Nucleus accumbens (tissue), 56 donors: Measurements from ENCODE around the gene MAP3K13.
"Not testable (repeated sequence)": the region's sequence is repeated elsewhere in the genome, so short reads cannot be mapped to it uniquely, and the experiment has no call there.

ENCODE experiments used
- DNase-seq, 56 donors: peaks; one replicate each; lab custom pipeline; 2025; lab: John Stamatoyannopoulos, UW

MAP3K13 gene

DNA sequence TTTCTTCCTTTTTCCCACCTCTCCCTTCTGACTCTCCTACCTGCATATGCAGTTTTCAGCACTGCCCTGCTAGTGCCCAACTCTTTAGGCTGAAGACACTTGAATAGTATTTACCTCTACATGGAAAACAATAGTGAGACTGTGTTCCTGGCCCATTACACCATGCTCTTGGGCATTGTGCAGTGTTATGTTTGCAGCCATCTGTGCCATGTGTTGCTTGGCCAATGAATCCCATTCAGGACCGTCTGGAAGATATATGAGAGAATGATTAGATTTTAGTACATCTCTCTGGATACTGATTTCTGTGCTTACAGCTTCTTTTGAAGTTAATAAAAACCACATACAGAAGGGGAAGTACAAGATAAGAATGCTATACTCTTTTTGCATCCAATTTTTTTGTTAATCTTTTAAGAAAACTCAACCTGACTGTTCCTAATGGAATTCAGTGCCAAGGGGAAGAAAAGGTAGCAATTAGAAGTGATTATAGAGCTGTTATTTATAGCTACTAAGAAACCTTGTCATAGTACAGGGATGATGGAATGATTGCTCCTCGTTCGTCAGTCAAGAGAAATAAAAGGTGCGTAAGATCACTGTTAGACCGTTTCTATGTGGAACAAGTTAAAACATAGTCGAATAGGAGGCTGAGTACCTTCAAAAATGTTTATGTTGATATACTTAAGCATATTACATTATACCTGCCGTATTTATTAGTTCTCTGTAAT is 77.0 kb downstream of the MAP3K13 start:
- peak in 7 of 56 donors; percentile 2 to 20 (median 7) for DNase-seq

DNA sequence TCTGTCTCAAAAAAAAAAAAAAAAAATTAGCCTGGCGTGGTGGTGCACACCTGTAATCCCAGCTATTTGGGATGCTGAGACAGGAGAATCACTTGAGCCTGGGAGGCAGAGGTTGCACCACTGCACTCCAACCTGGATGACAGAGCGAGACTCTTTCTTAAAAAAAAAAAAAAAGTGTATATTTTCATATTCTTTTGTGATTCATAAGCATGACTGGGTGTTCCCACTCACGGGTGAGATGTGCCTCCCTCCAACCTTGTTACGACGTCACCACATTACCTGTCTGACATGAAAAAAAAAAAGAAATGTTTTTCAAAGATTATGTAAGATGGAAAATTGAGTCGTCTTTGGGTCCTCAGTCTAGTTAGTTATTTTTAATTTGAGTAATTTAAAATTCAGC is 79.1 kb downstream of the MAP3K13 start:
- DNase-seq: peak in 10 of 56 donors; percentile 7 to 48 (median 27)

DNA sequence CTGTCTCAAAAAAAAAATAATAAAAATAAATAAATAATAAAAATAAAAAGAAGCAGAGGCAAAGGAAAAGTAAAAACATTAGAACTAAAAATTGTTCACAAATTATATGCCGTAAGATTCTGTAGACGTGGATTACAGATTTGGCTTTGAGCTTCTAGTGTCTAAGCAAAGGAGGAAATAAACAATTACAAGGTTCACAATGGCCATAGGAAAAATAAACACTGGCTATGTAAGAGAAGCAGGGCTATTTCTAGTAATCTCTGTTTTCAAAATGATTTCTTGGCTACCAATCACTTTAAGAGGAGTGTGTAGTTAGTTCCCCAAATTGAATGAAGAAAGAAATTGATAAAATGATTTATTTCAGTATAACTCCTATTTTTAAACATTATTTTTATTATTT is 81.4 kb downstream of the MAP3K13 start:
- no peak for DNase-seq

DNA sequence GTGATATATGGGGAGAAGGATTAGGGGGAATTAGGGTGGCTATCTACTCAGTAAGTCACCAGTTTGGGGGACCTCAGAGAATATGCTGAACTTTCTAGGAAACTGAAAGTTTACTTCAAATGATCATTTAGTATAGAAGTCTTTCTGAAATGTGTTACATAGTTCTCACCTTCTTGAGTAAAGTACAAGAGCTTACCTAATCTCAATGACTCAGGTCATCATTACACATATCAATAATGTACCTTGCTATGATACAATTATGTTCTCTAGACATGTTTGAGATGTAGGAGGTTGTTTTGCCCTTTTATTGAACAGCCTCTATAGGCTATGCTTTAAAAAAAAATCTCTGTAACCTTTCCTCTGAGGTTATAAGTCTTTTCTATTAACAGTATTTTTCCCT is 85.2 kb downstream of the MAP3K13 start:
- DNase-seq: no peak

DNA sequence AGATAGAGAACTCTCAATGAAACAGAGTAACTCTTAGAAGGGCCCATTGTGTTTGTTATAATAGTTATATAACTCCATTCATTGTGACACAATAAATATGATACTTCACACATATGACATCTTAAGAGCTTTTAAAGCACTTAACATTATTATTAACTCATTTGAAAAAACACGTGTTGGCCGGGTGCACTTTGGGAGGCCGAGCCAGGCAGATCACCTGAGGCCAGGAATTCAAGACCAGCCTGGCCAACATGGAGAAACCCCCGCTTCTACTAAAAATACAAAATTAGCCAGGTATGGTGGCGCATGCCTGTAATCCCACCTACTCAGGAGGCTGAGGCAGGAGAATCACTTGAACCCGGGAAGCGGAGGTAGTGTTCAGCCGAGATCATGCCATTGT is 88.5 kb downstream of the MAP3K13 start:
- not testable (repeated sequence) for DNase-seq

DNA sequence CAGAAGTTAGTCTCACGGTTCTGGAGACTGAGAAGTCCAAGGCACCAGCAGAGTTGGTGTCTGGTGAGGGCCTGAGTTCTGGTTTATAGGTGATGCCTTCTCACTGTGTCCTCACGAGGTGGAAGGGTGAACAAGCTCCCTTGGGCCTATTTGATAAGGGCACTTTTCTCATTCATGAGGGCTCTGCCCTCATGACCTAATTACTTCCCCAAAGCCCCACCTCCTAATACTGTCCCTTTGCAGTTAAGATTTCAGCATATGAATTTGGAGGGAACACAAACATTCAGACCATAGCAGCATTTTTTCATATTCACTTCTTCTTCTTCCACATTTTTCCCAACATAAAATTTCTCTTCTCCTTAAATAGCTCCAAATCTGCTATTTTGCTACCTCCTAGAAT is 94.4 kb downstream of the MAP3K13 start:
- no peak for DNase-seq

DNA sequence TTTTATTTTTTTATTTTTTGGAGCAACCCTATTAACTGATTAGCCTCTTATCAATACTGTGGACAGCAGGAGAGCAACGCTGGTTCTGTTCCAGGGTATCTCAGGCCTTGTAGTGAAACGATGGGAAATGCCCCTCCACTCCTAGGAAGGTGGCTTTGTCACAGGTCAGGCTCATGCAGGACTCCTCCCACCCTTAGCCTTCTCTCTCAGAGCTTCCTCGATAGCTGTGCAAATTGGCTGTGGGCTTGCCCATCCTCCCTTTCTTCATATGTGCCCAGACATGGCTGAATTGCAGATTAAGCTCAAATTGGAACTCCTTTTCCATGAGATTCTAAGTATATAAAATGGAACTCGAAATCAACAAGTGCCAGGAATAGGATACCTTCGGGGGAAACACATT is 97.4 kb downstream of the MAP3K13 start:
- no peak for DNase-seq

DNA sequence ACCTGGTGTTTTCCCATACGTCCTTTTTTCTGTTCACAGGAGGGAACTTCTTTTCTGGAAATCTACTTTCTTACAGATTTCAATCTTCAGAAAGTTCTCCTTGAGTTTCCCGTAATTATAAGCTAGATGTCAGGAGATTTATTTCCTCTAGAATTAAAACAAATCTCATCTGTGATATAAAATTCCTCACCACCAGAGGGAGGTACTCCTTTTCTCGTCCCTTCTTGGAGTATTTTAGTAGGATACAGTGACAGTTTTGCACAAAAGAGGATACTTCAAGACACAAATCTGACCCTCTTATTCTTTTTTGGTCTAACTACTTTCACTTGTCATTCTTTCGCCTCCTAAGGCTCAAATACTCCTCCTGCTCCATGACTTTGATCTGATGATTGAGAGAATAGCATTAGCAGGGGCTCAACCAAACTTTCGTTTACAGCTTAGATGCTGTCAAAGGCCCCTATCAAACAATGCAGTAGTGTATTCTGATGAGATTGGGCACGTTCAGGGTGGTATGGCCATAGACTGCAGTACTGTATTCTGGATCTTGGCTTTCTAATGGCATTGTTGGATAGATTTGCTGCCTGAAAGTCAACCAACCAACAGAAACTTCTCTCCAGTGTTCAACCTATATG is 97.9 kb downstream of the MAP3K13 start:
- no peak for DNase-seq

DNA sequence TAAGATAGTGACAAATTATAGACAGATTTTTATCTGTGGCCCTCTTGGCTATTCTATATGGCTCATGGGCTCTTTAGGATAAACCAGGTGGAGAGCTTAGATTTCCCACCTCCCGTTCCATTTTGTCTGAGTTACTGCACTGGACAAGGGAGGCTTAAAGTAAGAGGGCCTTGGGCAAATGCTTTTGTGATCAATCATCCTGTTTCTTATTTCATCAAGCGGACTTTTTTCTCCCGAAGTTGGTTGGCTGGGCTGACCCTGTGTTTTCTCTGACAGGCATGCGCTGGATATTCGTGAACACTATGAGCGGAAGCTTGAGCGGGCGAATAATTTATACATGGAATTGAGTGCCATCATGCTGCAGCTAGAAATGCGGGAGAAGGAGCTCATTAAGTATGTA is 102.5 kb downstream of the MAP3K13 start:
- DNase-seq: no peak

DNA sequence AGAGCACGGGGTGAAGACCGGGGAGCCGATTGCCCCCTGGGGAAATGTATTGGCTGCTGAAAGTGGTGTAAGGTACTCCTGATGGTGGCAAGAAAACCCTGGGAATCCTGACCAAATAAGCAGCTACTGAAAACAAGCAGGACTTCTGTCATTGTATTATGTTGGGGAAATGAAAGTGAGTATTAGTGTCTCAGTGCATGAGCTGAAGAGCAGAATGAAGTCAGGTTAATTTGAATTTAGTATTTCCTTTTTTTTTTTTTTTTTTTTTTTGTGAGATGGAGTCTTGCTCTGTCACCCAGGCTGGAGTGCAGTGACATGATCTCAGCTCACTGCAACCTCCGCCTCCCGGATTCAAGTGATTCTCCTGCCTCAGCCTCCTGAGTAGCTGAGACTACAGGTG is 103.2 kb downstream of the MAP3K13 start:
- DNase-seq: not testable (repeated sequence)

DNA sequence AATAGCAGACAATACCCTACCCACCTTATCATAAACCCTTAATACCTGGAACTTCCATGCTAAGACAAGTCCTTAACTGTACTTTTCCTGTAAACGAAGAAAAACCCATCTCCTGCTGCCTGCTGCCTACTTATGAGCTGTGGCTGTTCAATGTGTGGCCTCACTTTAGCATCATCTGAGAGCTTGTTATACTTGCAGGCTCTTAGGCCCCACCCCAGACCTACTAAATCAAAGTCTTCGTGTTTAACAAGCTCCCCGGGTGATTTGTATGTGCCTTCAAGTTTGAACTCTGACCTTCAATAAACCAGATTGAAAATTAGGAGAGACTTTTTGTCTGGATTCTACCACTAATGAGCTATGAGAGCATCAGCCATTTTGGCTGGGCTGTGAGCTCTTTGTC is 106.6 kb downstream of the MAP3K13 start:
- DNase-seq: no peak

DNA sequence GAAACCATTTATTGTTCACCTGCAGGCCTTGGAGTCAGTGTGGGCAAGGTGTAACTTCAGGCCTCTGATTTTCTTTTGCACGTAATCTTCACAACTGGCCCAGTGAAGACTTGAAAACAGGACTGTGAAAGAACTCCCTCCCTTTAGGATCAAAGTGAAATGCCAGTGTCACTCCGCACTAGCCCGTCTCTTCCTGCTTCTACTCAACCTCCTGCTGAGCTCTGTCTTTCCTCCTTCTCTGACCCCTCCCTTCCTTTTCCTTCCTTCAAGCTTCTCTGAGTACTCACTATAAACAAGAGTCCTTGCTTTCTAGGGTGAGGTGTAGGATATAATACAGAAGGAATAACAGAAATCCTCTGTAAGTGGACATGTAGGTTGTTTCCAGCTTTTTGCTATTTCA is 107.4 kb downstream of the MAP3K13 start:
- DNase-seq: no peak

DNA sequence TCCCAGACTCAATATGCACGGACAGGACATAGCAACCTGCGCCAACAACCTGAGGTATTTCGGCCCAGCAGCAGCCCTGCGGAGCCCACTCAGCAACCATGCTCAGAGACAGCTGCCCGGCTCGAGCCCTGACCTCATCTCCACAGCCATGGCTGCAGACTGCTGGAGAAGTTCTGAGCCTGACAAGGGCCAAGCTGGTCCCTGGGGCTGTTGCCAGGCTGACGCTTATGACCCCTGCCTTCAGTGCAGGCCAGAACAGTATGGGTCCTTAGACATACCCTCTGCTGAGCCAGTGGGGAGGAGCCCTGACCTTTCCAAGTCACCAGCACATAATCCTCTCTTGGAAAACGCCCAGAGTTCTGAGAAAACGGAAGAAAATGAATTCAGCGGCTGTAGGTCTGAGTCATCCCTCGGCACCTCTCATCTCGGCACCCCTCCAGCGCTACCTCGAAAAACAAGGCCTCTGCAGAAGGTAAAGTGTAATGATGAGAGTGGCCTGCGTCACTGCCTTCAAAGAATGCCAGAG is 110.4 kb downstream of the MAP3K13 start:
- DNase-seq: peak in 12 of 56 donors; percentile 2 to 30 (median 7)

DNA sequence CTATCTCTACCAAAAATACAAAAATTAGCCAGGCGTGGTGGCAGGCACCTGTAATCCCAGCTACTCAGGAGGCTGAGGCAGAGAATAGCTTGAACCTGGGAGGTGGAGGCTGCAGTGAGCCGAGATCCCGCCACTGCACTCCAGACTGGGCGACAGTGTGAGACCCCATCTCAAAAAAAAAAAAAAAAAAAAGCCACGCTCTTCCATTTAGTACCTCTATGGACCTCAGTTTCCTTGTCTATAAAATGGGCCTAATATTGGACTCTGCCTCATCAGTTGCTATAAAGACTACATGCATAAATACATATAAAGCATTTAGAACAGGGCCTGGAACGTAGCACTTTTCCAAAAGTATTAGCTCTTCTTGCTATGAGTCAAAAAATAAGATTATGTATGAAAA is 112.0 kb downstream of the MAP3K13 start:
- DNase-seq: not testable (repeated sequence)

DNA sequence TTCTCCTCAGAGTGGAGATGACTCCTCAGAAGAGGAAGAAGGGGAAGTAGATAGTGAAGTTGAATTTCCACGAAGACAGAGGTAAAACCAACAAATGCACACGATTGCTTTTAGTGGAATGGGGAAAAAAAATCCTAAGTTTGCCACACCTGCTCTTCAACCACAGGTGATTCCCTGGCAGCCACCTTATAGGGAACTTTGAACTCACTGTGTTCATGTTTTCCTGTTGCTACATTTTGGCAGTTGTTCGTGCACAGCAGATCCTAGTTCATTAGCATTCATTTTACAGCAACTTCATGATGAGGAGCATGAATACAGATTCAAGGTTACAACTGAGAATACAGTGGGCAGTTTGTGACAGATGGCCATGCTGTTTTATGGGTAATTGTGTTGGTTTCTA is 114.4 kb downstream of the MAP3K13 start:
- no peak for DNase-seq

DNA sequence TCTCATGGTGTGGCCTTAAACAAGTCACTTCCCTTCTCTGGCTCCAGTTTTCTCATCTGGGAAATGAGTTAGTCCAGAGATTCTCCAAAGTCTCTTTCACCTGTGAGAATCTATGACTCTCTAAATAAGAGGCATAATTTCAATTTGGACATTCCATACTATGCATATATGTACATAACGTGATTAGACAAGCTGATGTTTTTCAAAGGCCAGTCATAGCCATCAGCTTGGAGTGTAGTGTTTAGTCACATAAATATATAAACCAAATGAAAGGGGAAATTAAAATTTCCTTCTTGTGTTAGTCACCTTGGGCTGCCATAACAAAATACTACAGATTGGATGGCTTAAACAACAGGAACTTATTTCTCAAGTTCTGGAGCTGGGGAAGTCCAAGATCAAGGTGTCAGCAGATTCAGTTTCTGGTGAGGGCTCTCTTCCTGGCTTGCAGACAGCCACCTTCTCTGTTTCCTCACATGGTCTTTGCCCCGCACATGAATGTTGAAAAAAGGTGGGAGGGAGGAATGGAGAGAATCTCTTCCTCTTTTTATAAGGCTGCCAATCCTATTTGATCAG is 116.5 kb downstream of the MAP3K13 start:
- no peak for DNase-seq

DNA sequence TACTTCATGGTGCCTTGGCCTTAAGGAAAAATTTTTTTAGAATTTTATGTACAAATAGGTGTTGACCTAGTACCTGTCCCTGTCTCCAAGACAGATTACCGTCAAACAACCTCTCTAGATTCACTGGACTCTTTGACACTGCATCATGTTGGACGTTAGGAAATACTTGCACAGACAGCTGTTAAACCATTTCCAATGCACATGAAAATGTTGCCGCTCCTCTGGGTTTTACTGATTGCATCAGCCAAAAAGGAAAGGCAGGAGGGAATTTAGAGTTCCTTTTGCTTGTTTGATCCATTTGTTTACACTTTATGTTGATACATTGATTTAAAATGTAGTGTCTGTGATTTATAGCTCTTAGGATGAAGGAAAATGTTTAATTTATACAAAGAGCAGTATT is 121.4 kb downstream of the MAP3K13 start:
- no peak for DNase-seq

DNA sequence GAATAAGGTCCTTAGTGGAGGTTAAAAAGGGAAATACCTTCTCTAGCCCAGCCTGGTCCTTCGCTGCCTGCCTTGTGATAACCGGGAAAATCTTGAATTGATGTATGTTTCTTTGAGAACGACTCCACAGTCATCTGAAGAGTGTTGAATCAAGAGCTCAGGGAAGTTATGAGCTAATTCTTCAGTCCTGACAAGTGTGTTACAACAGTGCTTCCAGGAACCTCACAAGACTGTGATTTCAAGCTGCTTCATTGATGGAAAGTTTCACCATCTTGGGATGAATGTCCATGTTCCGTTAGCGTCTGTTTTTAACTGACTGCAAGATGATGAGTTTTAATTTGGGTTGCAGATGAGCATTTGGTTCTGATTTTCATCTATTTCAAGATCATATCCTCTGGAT is 123.5 kb downstream of the MAP3K13 start:
- no peak for DNase-seq

DNA sequence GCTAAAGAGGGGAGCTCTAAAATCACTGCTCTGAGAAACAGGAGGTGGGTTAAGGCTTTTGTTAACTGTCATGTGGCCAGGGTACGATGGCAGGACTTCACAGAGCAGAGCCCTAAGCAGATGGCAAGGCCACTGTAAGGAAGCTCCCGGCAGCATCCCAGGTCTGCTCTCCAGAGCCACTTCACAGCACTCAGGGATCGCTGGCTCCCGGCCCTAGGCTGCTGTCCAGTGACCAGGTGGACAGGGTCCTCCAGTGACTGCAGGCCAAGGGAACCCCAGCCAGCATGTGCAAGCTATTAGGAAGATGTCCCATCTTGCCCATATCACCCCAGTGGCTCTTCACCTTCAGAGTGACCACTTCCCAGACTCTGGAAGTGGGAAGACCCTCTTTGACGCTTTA is 125.5 kb downstream of the MAP3K13 start:
- DNase-seq: no peak

DNA sequence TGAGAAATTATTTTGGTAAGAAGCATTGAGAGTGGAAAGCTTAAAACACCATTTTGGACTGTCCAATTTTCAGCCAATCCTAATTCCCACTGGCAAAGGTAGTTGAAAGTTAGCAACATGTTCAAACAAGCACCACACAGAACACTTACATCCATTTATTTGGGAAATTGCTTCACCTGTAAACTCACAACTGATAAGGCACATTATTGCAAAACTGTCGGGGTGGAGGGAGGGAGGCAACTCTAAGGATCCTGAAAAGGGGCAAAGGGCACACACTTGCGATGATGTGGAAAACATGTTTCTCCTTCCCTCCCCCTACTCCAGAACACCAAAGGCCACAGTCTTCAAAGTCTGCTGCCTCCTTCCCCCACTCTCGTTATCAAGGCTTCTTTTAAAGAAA is 126.5 kb downstream of the MAP3K13 start:
- no peak for DNase-seq

DNA sequence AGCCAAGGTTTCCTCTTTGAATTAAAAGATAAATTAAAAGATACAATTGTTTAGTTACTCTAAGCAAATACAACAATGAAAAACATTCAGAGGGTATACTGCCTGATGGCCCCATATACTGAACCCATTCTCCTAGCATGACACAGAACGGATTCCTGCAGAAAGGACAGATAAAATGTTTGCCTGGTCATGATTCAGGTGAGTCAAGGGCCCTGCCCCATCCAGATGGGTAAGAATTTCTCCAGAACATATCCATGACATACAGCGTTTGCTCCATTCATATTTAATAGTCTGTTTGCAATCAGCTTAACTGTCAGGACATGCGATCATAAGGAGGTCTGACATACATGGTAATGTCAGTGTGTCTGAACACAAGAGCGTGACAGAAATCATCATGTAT is 127.3 kb downstream of the MAP3K13 start:
- DNase-seq: no peak
